ENCODE data around the gene HTR3D.
"Not testable (repeated sequence)": the region's sequence is repeated elsewhere in the genome, so short reads cannot be mapped to it uniquely, and the experiment has no call there.

The HTR3D gene

GRCh38 chr3:184031187-184031792 is at the start of gene HTR3D:
TSS of gene HTR3D (plus strand) at chr3:184031742. CDS start at chr3:184031742, 0 bp downstream.
- no peak for DNase-seq (ENCODE audit: low read depth in 2 of 3, low spot score in 2 of 3)

DNA sequence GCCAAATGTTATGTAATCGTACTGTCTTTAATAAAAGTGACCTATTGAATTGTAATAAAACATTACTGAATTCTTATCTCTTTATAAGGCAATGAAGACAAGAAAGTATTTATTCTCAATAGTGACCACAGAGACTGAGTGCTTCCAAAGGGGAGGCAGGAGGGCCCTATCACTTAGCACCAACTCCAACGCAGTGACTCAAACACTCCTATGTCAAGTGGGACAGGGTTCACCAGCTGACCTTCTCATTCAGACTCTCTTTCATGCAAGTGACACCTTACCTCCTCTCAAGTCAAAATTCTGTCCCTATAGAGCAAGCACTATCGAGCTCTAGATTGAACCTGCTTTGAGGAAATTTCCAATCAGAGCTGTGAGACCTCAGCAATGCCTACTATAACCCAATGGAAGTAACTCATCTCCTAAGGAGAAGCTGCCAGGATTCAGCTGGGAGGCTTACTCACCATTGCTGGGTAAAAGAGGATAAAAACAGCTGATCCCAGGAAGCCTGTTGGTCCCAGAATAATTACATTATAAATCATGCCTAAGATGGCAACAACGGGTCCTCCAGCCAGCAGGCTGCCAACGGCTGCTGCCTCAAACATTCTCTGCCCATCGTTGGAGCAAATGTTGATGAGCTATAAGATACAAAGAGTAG is 49.4 kb upstream of the HTR3D start:
- DNase-seq (ENCODE audit: low read depth in 2 of 3, low spot score in 2 of 3): no peak

DNA sequence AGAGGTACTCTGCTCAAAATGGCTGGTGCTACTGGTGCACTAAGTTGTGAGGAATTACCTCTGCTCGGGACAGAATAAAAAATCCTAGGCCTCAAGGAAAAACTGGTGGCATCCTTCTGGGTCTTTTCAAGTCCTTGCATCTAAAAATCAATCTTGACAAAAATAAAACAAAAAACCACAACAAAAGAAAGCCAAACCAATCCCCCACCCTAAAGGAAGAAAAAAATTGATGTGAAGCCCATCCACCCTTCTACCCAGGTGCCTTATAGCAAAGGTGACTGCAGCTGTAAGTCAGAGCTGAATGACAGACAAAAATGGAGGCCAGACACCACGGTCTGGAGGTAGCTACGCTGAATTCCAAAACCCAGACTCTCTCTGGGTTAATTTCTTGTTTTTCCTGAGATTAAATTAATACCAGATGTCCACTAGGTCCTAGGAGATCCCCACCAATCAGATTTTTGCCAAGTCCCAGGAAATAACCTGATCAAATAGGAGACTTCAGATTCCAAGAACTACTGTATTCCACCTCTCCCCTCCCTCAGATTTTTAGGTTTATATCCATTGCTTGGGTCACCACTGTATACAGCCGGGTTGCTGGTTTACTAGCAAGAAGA is 47.3 kb upstream of the HTR3D start:
- DNase-seq (ENCODE audit: low read depth in 2 of 3, low spot score in 2 of 3): no peak

DNA sequence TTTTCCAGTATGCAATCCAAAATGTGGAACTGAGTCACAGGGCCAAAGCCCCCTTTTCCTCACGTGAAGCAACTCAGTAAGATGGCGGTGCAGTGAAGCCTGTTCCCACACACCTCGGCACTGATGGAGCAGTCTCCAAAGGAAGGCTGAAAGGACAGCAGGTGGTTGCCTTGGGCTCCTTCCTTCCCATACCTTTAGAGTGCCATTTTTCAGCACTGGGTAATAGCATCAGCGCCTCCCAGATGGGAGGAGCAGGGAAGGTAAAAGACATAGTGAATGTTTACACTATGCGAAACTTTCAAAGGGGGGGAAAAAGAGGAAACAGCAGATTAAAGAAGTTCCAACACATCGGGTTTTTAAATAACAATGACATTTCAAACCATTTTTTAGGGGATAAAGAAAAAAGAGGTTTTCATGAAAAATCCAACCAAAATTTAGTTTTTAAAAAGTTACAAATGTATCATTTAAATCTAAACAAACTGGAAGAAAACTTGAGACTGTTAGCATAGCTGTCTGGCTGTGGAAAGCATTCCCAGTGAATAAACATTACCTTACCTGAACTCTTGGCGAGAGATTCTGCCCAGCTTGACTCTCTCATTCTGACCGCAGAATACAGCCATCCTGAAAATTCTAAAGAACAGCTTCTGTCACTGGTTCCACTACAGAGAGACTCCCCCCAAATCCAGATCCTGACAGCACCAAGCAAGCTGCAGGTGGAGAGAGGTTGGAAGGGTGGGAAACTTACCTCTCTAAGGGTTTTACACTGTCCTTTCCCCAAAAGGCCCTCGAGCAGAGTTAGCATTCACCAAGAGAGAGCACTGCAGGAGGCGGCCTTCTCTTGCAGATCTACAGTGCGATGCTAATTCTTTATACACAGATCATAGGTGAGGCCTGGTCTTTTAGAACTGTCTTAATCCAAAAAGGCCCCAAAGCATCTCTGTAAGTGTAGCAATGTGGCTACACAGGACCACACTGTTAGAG is 46.5 kb upstream of the HTR3D start:
- DNase-seq (ENCODE audit: low read depth in 2 of 3, low spot score in 2 of 3): no peak

GRCh38 chr3:183987000-183987600 is 44.4 kb upstream of the HTR3D start:
- no peak for DNase-seq (ENCODE audit: low read depth in 2 of 3, low spot score in 2 of 3)

- no peak for DNase-seq (ENCODE audit: low read depth in 2 of 3, low spot score in 2 of 3)
Observed at GRCh38 chr3:183988216-183988790, 43.2 kb upstream of the HTR3D start.

- DNase-seq (ENCODE audit: low read depth in 2 of 3, low spot score in 2 of 3): no peak
Observed at GRCh38 chr3:183991403-183991802, 40.1 kb upstream of the HTR3D start.

DNA sequence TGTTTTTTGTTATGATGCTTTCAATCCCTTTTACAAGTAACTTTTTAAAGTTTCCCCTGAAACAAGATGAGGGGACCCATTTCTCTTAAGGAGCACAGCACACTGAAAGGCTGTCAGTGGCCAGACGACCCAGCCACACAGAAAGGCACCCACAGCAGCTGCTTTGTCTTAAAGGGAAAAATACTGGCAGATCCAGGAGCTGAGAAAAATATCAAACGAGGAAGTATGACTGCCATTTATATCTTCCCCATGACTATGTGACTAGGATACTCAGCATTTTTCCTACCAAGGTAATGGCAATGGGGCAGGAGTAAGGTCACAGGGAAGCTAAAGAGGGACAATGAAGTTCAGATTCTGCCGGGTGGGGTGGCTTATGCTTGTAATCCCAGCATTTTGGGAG is 29.8 kb upstream of the HTR3D start:
- no peak for DNase-seq (ENCODE audit: low read depth in 2 of 3, low spot score in 2 of 3)

DNA sequence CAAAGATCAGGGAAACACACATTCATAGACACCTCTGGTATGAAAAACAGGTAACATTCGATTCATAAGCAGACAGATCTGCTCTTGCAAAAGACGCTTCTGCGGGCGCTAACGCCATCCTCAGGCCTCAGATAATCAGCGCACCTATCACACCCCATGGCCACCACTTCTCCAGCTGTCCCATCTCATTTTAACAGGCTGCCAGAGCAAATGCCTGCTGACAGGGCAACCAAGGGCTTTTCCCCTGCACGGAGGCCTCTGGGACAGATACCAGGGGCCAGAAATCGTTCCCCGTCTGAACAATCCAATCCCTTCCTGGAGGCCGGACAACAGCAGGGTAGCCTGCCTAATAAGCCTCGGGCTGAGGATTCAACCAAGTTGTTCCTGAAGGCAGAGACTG is 29.1 kb upstream of the HTR3D start:
- DNase-seq (ENCODE audit: low read depth in 2 of 3, low spot score in 2 of 3): no peak

DNA sequence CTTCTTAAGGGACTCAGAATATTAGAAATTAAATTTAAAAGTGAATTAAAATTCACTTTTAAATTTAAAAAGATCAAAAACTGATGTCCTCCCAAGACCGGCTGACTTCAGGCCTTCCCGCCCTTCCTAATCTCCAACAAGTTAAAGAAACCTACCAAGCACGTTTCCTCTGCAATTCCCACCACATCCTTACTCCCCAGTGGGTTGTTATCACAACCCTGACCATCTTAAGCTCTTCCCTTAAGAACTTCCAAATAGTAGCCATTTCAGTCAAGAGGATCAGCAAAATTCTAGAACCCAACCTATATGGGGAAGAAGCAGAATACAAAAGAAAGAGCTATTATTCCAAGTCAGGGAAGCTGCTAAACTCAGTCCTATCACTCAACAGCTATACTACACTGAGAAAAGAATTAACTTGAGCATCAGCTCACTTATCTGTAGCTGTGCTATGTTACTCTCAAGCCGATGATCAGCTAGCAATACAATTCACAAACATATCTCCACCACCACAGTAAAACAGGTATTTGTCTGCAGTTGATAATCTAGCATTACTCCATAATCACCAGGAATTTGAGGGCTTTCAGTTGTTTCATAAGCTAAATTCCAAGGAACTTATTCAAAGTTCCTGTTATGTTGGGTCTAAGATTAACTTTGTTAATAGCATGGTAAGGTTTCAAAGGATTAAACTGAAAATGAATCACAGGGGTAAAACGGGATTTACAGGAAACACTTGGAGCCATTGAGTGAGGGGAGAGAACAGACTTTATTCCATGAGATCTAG is 28.2 kb upstream of the HTR3D start:
- no peak for DNase-seq (ENCODE audit: low read depth in 2 of 3, low spot score in 2 of 3)

- no peak for DNase-seq (ENCODE audit: low read depth in 2 of 3, low spot score in 2 of 3)
Observed at GRCh38 chr3:184004476-184004875, 27.1 kb upstream of the HTR3D start.

GRCh38 chr3:184005941-184006507 is 25.5 kb upstream of the HTR3D start:
- DNase-seq (ENCODE audit: low read depth in 2 of 3, low spot score in 2 of 3): no peak

DNA sequence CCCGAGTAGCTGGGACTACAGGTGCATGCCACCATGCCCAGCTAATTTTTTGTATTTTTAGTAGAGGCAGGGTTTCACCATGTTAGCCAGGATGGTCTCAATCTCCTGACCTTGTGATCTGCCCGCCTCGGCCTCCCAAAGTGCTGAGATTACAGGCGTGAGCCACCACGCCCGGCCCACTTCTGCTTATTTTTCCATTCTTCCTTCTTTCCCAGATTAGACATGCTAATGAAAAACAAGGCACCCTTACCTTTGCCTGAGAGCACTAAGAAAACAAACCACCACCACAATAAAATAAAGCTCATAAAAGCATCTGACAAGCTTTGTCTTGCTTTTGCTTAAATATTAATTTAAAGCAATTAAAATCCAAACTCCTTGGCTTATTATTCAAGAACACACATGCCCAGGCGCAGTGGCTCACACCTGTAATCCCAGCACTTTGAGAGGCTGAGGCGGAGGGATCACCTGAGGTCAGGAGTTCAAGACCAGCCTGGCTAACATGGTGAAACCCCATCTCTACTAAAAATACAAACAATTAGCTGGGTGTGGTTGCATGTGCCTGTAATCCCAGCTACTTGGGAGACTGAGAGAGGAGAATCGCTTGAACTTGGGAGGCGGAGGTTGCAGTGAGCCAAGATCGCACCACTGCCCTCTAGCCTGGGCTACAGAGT is 24.3 kb upstream of the HTR3D start:
- DNase-seq (ENCODE audit: low read depth in 2 of 3, low spot score in 2 of 3): not testable (repeated sequence)

GRCh38 chr3:184008161-184008560 is 23.4 kb upstream of the HTR3D start:
- DNase-seq (ENCODE audit: low read depth in 2 of 3, low spot score in 2 of 3): no peak

GRCh38 chr3:184011230-184011876 is 20.2 kb upstream of the HTR3D start:
- DNase-seq (ENCODE audit: low read depth in 2 of 3, low spot score in 2 of 3): no peak

- DNase-seq (ENCODE audit: low read depth in 2 of 3, low spot score in 2 of 3): no peak
Observed at GRCh38 chr3:184011937-184012889, 19.3 kb upstream of the HTR3D start.

DNA sequence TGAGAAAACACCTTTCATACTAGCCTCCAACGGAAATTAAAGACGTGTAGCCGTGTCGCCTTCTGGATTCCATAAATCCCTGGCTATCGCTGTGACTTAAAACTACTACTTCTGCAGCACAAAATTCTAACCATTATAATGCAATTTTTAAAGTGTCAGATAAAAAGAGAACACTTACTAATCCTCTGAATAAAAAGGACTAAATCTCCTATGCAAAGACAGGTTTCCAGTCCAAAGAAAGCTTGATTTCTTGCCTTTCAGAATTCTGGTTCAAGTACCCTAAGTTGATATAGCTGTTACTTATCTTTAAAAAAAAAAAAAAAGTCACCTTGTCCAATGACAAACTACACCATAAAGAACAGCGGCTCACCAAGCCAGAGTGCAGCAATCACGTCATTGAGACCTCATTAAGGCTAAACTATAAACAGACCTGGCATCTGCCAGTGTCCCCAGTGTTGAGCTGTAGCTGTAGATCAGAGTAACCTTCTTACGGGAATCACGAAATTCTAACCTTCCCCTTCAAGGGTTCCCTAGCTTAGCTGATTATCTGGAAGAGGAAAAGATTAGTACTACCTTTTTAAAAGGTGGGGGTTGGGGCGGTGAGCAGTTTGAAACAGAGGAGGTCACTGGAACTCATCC is 16.0 kb upstream of the HTR3D start:
- no peak for DNase-seq (ENCODE audit: low read depth in 2 of 3, low spot score in 2 of 3)
